A549 (cell line): ENCODE measurements around the gene MINDY4. TPM values are rescaled to one million over a fixed set of nuclear protein-coding genes. Genes with fewer than 3 reads are reported as not detected.

Source experiments
- ATAC-seq, 2 experiments: fragments of 200-7000 bp in 1 of 2; fragments of >200 bp in 1 of 2; cut with Nextera tagmentation in 1 of 2; cut with Tn5 transposase in 1 of 2; 3 replicates each; pipeline versions ENCODE4 v1.8.0 to v1.9.1; 2018 to 2020; ENCODE audit warnings: mild to moderate bottlenecking in 1 of 2, moderate library complexity in 1 of 2
- CTCF ChIA-PET: fragments of 300-600 bp; sonication (Branson Sonifier 250); formaldehyde crosslinking; extraction: SDS; loops from one replicate; lab custom pipeline; 2021; ENCODE audit warnings: antibody characterized with exemption, inconsistent platforms; lab: Yijun Ruan, JAX
- POLR2A ChIA-PET: fragments of 350-600 bp; formaldehyde crosslinking; extraction: SDS; loops from one replicate; lab custom pipeline; 2021; ENCODE audit warnings: antibody characterized with exemption, inconsistent platforms; lab: Yijun Ruan, JAX
- DNase-seq, 2 experiments: peaks; one replicate each; pipeline versions ENCODE4 v3.0.0 to v3.0.0-alpha.2; 2011 to 2016; ENCODE audit warnings: low read depth in 1 of 2, low spot score in 1 of 2
- FAIRE-seq: peaks from 2 replicates; lab custom pipeline; 2011; peaks lifted over from hg19 to GRCh38; lab: Jason Lieb, UNC
- H3K27ac ChIP-seq, 2 experiments: fragments of >200 bp; sonication (Bioruptor Twin); formaldehyde crosslinking; 3 replicates each; pipeline ENCODE4 v1.5.1; 2016 to 2017
- H3K4me1 ChIP-seq: fragments of >200 bp; sonication (Bioruptor Twin); formaldehyde crosslinking; 3 replicates; pipeline ENCODE4 v1.6.1; 2016
- H3K4me2 ChIP-seq: fragments of >200 bp; sonication (Bioruptor Twin); formaldehyde crosslinking; 3 replicates; pipeline ENCODE4 v1.6.1; 2016
- H3K4me3 ChIP-seq: fragments of >200 bp; sonication (Bioruptor Twin); formaldehyde crosslinking; 3 replicates; pipeline ENCODE4 v1.5.1; 2016
- H3K9me3 ChIP-seq: fragments of >200 bp; sonication (Bioruptor Twin); formaldehyde crosslinking; 3 replicates; pipeline ENCODE4 v1.6.1; 2016
- ATOH8 ChIP-seq: fragments of 250-450 bp; sonication (Bioruptor Pico); IDR thresholded peaks from 2 replicates; pipeline ENCODE4 v1.5.0; 2020; ENCODE audit warnings: low read depth, mild to moderate bottlenecking, moderate library complexity
- BHLHE40 ChIP-seq: IDR thresholded peaks from 2 replicates; pipeline ENCODE4 v1.6.1; 2012; ENCODE audit warnings: low read depth, low read length, inconsistent platforms
- CBX8 ChIP-seq: fragments of 200-600 bp; sonication (generic); IDR thresholded peaks from 2 replicates; pipeline ENCODE4 v1.6.1; 2016
- CHD2 ChIP-seq: fragments of 150-350 bp; IDR thresholded peaks from 2 replicates; pipeline ENCODE4 v1.6.1; 2014; ENCODE audit warnings: low read length; ENCODE audit not compliant: partially characterized antibody
- EHF ChIP-seq: fragments of 250-450 bp; sonication (Bioruptor Pico); IDR thresholded peaks from 2 replicates; pipeline ENCODE4 v1.5.0; 2020; ENCODE audit warnings: mild to moderate bottlenecking
- ESRRA ChIP-seq: fragments of 150-350 bp; IDR thresholded peaks from 2 replicates; pipeline ENCODE4 v1.6.1; 2014; ENCODE audit warnings: mild to moderate bottlenecking, low read length, borderline replicate concordance
- FOSL2 ChIP-seq, 2 experiments: fragments of 450-650 bp in 1 of 2; fragments of >200 bp in 1 of 2; sonication (Bioruptor Twin) in 1 of 2; formaldehyde crosslinking; IDR thresholded peaks; 2 replicates each; pipeline versions ENCODE4 v1.5.0 to v1.6.1; 2016 to 2020; ENCODE audit warnings: mild to moderate bottlenecking in 1 of 2, moderate library complexity in 1 of 2
- GATA3 ChIP-seq: IDR thresholded peaks from 2 replicates; pipeline ENCODE4 v1.6.1; 2012; ENCODE audit warnings: borderline replicate concordance
- HES2 ChIP-seq: fragments of >200 bp; sonication (Bioruptor Twin); formaldehyde crosslinking; IDR thresholded peaks from 2 replicates; pipeline ENCODE4 v1.6.1; 2016
- HEYL ChIP-seq: fragments of 250-450 bp; sonication (Bioruptor Pico); IDR thresholded peaks from 2 replicates; pipeline ENCODE4 v1.8.0; 2021; ENCODE audit warnings: mild to moderate bottlenecking, moderate library complexity
- HOXA7 ChIP-seq: fragments of 250-450 bp; sonication (Bioruptor Pico); IDR thresholded peaks from 2 replicates; pipeline ENCODE4 v1.5.0; 2020; ENCODE audit warnings: mild to moderate bottlenecking, moderate library complexity
- HOXB5 ChIP-seq: fragments of 250-450 bp; sonication (Bioruptor Pico); IDR thresholded peaks from 2 replicates; pipeline ENCODE4 v1.5.0; 2020; ENCODE audit warnings: mild to moderate bottlenecking, moderate library complexity
- JUNB ChIP-seq: fragments of >200 bp; sonication (Bioruptor Twin); formaldehyde crosslinking; IDR thresholded peaks from 2 replicates; pipeline ENCODE4 v1.6.1; 2016
- KDM1A ChIP-seq: fragments of 200-600 bp; sonication (generic); IDR thresholded peaks from 2 replicates; pipeline ENCODE4 v1.6.1; 2016; ENCODE audit warnings: low read depth, mild to moderate bottlenecking
- MAX ChIP-seq: IDR thresholded peaks from 2 replicates; pipeline ENCODE4 v1.6.1; 2012
- NFE2L2 ChIP-seq: fragments of 150-350 bp; conservative IDR thresholded peaks from 2 replicates; pipeline ENCODE4 v1.6.1; 2014; ENCODE audit warnings: low read length
- NPAS2 ChIP-seq: fragments of 250-450 bp; sonication (Bioruptor Pico); IDR thresholded peaks from 2 replicates; pipeline ENCODE4 v1.8.0; 2022; ENCODE audit warnings: mild to moderate bottlenecking, moderate library complexity, borderline replicate concordance
- NR3C1 ChIP-seq: fragments of >200 bp; sonication (Bioruptor Twin); formaldehyde crosslinking; IDR thresholded peaks from 3 replicates; pipeline ENCODE4 v1.6.1; 2017
- POLR2AphosphoS2 ChIP-seq: conservative IDR thresholded peaks from 2 replicates; pipeline ENCODE4 v1.6.1; 2012; ENCODE audit warnings: low read length, improper control_type of control experiment, inconsistent platforms
- RARB ChIP-seq: fragments of 250-450 bp; sonication (Bioruptor Pico); IDR thresholded peaks from 2 replicates; pipeline ENCODE4 v1.8.0; 2021; ENCODE audit warnings: mild to moderate bottlenecking, moderate library complexity
- RCOR1 ChIP-seq: fragments of 150-350 bp; IDR thresholded peaks from 2 replicates; pipeline ENCODE4 v1.6.1; 2014; ENCODE audit warnings: antibody characterized with exemption, low read length, low read depth
- ZC3H11A ChIP-seq: fragments of 450-650 bp; IDR thresholded peaks from 2 replicates; pipeline ENCODE4 v1.6.1; 2014; ENCODE audit warnings: antibody characterized with exemption, mild to moderate bottlenecking
- ZFP36 ChIP-seq: fragments of 450-650 bp; IDR thresholded peaks from 2 replicates; pipeline ENCODE4 v1.6.1; 2014; ENCODE audit warnings: borderline replicate concordance; ENCODE audit not compliant: partially characterized antibody
- ZNF302 ChIP-seq: fragments of 250-450 bp; sonication (Bioruptor Pico); IDR thresholded peaks from 2 replicates; pipeline ENCODE4 v1.9.0; 2021; ENCODE audit warnings: inconsistent platforms, mild to moderate bottlenecking, moderate library complexity
- WGBS: methylation state at CpG from one replicate; pipeline ENCODE4 v1.1.6; 2017; ENCODE audit errors: missing lambda C conversion rate; 5-methylcytosine and 5-hydroxymethylcytosine counted together
- polyA plus RNA-seq, 4 experiments: library from polyadenylated mRNA; depleted of rRNA in 3 of 4; stranded (reverse); fragments of >200 nt; fragmentation: RNase III in 1 of 4; extraction: RNeasy Plus Mini Kit Qiagen cat#74134 plus additional on column Dnase treatment in 1 of 4; gene quantifications; 2 replicates in 3 of 4; 3 replicates in 1 of 4; pipeline ENCODE4 v1.2.3, GENCODE V29; 2011 to 2017
- TF ChIP-seq, protein P1 (sequence below): IDR thresholded peaks from 2 replicates; pipeline ENCODE4 v1.6.1; 2012
- TF ChIP-seq, protein P2 (sequence below): fragments of 200-600 bp; sonication (generic); IDR thresholded peaks from 2 replicates; pipeline ENCODE4 v1.6.1; 2016; ENCODE audit warnings: antibody characterized with exemption, mild to moderate bottlenecking, moderate library complexity

The MINDY4 gene
- polyA plus RNA-seq, 2 of the 4 experiments (the other 2 are of a cell fraction), result 1.8 to 3.6 TPM

DNA sequence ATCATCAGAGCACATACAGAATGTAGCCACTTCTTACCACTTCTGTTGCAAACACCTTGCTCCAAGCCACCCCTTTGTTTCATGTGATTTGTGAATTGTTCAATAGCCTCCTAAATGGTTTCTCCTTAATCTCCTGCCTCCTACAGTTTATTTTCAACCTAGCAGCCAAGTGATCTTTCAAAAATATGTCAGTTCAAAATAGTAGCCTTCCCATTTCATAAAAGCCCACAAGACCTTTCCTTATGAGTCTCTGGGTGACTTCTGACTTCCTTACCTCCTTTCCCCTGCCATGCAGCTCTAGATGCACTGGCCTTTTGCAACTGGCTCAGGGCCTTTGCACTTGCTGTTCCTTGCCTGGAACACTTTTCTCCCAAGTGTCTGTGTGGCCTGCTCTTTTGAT lies 4.8 kb downstream of the MINDY4 start:
- TF ChIP-seq, protein P1, sequence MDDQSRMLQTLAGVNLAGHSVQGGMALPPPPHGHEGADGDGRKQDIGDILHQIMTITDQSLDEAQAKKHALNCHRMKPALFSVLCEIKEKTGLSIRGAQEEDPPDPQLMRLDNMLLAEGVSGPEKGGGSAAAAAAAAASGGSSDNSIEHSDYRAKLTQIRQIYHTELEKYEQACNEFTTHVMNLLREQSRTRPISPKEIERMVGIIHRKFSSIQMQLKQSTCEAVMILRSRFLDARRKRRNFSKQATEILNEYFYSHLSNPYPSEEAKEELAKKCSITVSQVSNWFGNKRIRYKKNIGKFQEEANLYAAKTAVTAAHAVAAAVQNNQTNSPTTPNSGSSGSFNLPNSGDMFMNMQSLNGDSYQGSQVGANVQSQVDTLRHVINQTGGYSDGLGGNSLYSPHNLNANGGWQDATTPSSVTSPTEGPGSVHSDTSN, result no peak
- peaks cover 7% of the 10 kb centered on the region; the same call in 2 of the 3 replicates for H3K4me1 ChIP-seq
- no peak overlapping the region for H3K4me3 ChIP-seq
- no peak overlapping the region for H3K27ac ChIP-seq
- POLR2A ChIA-PET, result no interaction called here
- FAIRE-seq (no peak), DNase-seq (no peak), ATAC-seq (no peak)
- CTCF ChIA-PET, result no interaction called here
- H3K9me3 ChIP-seq, result no peaks in the 10 kb centered on the region
- H3K4me2 ChIP-seq, result no peak overlapping the region

DNA sequence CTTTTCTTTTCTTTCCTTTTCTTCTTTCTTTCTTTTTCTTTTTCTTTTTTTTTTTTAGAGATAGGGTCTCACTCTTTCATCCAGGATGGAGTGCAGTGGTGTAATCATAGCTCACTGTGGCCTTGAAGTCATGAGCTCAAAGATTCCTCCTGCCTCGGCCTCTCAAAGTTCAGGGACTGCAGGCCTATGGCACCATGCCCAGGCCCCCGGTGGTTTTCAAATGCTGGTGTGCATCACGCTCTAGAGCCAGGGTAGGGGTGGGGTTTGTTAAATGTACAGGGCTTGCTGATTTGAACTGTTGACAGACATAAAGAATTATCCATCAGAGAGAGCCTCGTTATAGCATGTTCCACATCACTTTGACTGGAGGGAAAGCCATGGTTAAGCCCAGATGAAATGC lies 5.8 kb downstream of the MINDY4 start:
- FAIRE-seq, result no peak
- TF ChIP-seq HOXA7 (CRISPR knock-in tag) (no peak), RCOR1 (no peak), ESRRA (no peak), GATA3 (no peak), CBX8 (no peak), POLR2AphosphoS2 (no peak), FOSL2 (IDR thresholded peaks at IDR 0.05) (no peak), FOSL2 (CRISPR knock-in tag; IDR thresholded peaks at IDR 0.05) (no peak), BHLHE40 (no peak), HOXB5 (CRISPR knock-in tag) (no peak), ZC3H11A (no peak)
- TF ChIP-seq, protein P2, sequence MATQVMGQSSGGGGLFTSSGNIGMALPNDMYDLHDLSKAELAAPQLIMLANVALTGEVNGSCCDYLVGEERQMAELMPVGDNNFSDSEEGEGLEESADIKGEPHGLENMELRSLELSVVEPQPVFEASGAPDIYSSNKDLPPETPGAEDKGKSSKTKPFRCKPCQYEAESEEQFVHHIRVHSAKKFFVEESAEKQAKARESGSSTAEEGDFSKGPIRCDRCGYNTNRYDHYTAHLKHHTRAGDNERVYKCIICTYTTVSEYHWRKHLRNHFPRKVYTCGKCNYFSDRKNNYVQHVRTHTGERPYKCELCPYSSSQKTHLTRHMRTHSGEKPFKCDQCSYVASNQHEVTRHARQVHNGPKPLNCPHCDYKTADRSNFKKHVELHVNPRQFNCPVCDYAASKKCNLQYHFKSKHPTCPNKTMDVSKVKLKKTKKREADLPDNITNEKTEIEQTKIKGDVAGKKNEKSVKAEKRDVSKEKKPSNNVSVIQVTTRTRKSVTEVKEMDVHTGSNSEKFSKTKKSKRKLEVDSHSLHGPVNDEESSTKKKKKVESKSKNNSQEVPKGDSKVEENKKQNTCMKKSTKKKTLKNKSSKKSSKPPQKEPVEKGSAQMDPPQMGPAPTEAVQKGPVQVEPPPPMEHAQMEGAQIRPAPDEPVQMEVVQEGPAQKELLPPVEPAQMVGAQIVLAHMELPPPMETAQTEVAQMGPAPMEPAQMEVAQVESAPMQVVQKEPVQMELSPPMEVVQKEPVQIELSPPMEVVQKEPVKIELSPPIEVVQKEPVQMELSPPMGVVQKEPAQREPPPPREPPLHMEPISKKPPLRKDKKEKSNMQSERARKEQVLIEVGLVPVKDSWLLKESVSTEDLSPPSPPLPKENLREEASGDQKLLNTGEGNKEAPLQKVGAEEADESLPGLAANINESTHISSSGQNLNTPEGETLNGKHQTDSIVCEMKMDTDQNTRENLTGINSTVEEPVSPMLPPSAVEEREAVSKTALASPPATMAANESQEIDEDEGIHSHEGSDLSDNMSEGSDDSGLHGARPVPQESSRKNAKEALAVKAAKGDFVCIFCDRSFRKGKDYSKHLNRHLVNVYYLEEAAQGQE, result no peak
- ATAC-seq, result no peak
- H3K4me3 ChIP-seq, result no peak overlapping the region
- WGBS, result 79% methylated on average over 4 of the region's 4 CpGs
- ChIA-PET CTCF (interaction anchor here (1.0 kb wide), 1 partner anchor 11 kb away, joined by 3 read pairs; no protein-coding TSS in a partner anchor), POLR2A (no interaction called here)
- H3K27ac ChIP-seq, result no peak overlapping the region
- H3K4me2 ChIP-seq, result no peak overlapping the region
- no peak for DNase-seq
- peaks cover 7% of the 10 kb centered on the region; the same call in 2 of the 3 replicates for H3K4me1 ChIP-seq
- no peaks in the 10 kb centered on the region for H3K9me3 ChIP-seq

GRCh38 chr7:30778255-30779025 lies 7.2 kb downstream of the MINDY4 start:
- TF ChIP-seq KDM1A (no peak), CHD2 (no peak), RARB (CRISPR knock-in tag) (no peak), HOXB5 (CRISPR knock-in tag) (no peak), FOSL2 (IDR thresholded peaks at IDR 0.05) (no peak), FOSL2 (CRISPR knock-in tag; IDR thresholded peaks at IDR 0.05) (no peak), NR3C1 (no peak), ZFP36 (no peak), ZNF302 (CRISPR knock-in tag) (no peak), NFE2L2 (no peak), EHF (CRISPR knock-in tag) (no peak), CBX8 (no peak), JUNB (no peak), RCOR1 (no peak), HEYL (CRISPR knock-in tag) (no peak), NPAS2 (CRISPR knock-in tag) (no peak), ESRRA (no peak), ATOH8 (no peak), MAX (no peak), HES2 (no peak)
- TF ChIP-seq, protein P1, result no peak
- Histone ChIP-seq H3K4me2 (no peak overlapping the region), H3K4me1 (no peaks in the 10 kb centered on the region), H3K4me3 (no peak overlapping the region), H3K27ac (no peak overlapping the region), H3K9me3 (no peaks in the 10 kb centered on the region)
- FAIRE-seq, result no peak
- POLR2A ChIA-PET, result no interaction called here
- CTCF ChIA-PET, result interaction anchor here (1.0 kb wide), 1 partner anchor 21 kb away, joined by 3 read pairs; no protein-coding TSS in a partner anchor
- 91% methylated on average over 15 of the region's 15 CpGs for WGBS
- DNase-seq, result no peak
- ATAC-seq, result no peak
